ENCODE results near the gene STXBP4.

Gene STXBP4

GRCh38 chr17:55175788-55176427 is 207.3 kb downstream of the STXBP4 start:
- DNase-seq, result no peak

GRCh38 chr17:55177159-55177854 is 208.7 kb downstream of the STXBP4 start:
- DNase-seq, result no peak

GRCh38 chr17:55177855-55178217 is 209.3 kb downstream of the STXBP4 start:
- no peak for DNase-seq

GRCh38 chr17:55186937-55187770 is 218.6 kb downstream of the STXBP4 start:
- DNase-seq, result no peak

DNA sequence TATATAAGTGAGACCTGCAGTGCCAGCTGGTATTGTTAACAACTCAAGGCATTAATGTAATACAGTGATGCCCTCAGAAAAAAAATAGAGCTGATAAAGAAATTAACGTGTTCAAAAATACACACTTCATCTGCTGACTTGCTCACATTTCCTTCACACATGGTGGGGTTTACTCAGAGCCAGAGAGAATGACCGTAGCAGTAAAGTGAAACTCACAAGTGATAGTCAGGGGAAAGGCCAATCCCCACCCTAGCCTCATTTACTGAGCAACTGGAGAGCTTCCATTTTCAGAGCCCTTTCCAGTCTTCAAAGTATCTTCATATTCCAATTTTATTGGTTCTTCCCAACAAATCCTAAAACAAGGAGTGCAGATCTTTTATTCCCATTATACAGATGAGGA is 222.2 kb downstream of the STXBP4 start:
- DNase-seq, result no peak

DNA sequence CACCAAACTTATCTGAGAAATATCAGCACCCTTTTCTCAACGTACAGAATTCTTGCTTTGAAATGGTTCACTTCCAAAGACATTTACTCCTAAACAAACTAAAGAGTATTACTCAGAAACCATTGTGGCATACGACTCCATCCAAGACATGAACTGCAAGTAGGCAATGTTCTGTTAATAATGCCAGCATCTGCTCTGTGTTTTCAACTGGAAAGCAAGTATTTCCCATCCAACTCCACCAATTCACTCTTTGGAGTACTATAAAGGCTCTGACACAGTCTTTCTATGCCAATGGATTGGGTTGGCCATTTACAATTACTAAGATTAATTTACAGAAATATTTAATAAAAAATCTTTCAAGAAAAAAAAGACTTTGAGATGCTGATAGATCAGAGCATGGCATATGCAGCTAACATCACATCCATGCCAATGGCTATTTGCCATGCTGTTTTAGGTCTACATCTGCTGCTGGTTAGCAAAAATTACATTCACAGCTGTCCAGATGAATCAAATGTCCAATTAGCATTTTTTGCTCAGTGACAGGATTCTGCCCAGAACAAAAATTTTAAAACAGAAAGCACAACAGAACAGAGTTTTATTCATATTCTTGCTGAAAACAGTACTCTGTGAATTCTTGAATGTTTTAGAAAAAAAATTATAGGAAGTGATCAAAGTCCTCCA is 230.3 kb downstream of the STXBP4 start:
- DNase-seq, result no peak

- DNase-seq, result no peak
Observed at GRCh38 chr17:55200904-55201303, 232.3 kb downstream of the STXBP4 start.

DNA sequence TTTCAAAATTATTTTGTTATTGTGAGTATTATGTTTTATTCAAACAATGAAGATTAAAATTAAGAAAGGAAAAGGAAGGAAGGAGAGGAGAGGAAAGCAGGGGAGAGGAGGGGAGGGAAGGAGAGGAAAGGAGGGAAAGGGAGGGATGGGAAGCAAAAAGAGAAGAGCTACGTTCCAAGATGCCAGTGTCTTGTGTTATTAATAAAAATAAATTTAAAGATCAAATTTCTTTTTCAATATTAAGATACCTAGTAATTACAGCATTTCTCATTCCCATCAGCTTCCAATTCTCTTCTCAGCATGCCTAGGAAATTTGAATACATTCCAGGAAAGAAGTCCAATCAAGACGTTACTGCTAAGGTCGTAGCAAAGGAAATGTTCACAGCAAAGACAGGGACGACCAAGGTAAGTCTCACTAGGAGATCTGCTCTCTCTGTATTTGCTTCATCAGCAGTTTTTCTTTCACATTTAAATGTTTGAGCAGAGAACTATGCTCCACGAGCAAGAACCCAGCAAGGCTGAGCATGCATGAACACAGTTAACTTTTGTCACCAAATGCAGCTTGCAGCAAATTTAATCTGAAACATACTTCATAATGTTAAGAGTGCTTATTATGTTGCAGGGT is 232.9 kb downstream of the STXBP4 start:
- no peak for DNase-seq

DNA sequence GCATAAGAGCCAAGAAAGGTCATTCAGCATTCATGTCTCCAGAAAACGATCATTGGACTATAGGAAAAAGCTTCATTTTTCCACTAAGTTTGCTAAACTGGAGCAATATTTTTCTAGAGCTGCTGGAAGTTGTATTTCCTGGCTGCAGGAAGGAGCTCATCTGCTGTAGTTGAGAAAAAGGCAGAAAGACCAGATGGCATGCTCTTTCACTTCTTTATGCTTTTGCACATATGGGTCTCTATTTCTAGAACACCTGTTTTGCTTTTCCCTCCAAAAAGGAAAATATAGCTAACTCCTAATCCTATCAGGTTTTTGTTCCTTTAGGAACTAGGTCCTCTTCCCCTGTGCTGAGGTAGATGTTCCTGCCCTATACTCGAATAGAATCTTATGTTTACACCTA is 234.3 kb downstream of the STXBP4 start:
- DNase-seq, result no peak

GRCh38 chr17:55208078-55208812 is 239.7 kb downstream of the STXBP4 start:
- no peak for DNase-seq

DNA sequence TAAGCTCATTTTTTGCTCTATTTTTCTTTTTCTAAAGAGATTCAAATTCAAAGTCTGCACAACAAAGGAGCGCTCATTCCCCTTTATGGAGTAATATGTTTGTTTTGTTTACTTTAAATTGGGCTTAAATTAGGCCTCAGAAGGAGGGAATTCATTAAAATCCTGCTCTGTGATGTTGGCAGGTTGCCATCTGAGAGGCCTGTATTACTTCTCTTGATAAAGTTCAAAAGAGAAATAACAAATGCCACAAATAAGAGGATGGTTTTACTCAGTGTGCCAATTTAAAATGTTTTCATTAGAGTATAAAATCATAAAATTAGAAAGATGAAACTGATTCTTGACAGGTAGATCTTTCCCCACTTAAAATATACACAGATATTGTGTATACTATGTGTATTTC is 241.7 kb downstream of the STXBP4 start:
- DNase-seq, result no peak

DNA sequence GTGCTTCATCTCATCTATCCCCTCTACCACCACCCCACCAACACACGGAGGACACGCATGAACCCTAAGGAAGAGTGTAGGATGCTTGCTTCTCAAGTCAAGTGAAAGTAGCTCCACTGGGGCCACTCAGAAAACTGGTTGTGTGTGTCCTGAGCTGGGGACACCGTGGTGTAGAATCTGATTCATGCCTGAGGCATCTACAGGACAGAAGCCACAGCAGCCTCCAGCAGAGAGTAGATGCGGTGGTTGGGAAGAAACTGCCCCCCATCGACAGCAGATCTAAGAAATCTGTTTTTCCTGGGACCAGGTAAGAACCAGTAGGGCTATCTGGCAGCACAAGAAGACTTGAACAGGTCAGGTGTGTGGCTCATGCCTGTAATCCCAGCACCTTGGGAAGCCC is 244.3 kb downstream of the STXBP4 start:
- DNase-seq, result no peak

- DNase-seq, result no peak
Observed at GRCh38 chr17:55215711-55216110, 247.1 kb downstream of the STXBP4 start.

DNA sequence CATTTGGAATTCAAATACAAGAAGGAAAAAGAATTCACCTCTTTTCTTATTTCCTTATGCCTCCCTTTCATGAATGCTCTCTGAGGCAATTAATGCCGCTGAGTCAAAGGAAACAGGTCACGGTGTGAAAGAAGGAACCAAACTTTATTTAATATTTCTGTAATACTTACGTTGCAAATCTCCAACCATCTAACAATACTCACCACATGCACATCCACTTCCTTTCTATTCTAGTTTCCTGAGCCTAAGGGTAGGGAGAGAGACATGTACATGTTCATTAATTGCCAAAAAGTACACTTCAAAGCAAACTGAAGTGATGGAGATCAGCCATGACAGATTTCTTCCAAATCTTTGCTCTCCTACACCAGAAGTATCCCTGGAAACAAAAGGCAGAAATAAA is 248.3 kb downstream of the STXBP4 start:
- DNase-seq, result no peak

DNA sequence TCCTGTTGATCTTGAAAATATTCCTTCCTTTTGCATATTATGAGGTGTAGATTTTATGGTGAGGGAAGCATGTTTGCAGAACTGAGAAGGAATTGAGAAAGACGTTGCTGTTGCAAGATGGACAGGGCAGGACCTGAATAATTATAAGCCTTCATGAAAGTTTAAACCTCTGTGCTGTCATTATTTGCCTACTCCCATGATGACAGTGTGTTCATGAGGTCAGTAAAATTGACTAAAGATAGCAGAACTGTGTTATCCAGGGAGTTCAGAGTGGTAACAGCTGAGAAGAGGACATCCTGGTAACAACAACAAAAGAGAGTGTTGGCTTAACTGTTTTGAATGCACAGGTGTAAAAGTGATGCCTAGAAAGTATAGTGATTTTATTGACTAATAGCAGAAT is 250.9 kb downstream of the STXBP4 start:
- DNase-seq, result no peak

- DNase-seq, result no peak
Observed at GRCh38 chr17:55219934-55220333, 251.4 kb downstream of the STXBP4 start.

All from T-helper 9 cell (primary cell).